SK-N-SH (cell line): ENCODE results near the gene ABHD6. TPM values are rescaled to one million over a fixed set of nuclear protein-coding genes. Genes with fewer than 3 reads are reported as not detected.

Source experiments
- CTCF ChIA-PET: fragments of 300-600, 350-600 bp; formaldehyde crosslinking; extraction: SDS; loops from one replicate; lab custom pipeline; 2021; lab: Yijun Ruan, JAX
- POLR2A ChIA-PET: fragments of 350-600 bp; sonication (Branson Sonifier 250); formaldehyde crosslinking; extraction: SDS; loops from one replicate; lab custom pipeline; 2020; ENCODE audit warnings: antibody characterized with exemption, inconsistent platforms; lab: Yijun Ruan, JAX
- DNase-seq: peaks from one replicate; pipeline ENCODE4 v3.0.0; 2012
- H2AFZ ChIP-seq: fragments of 200-600 bp; sonication (generic); 2 replicates; pipeline ENCODE4 v1.8.1; 2016; ENCODE audit warnings: antibody characterized with exemption, mild to moderate bottlenecking, low read depth
- H3F3A ChIP-seq: fragments of 200-600 bp; sonication (generic); replicated peaks from 2 replicates; pipeline ENCODE3; 2016; ENCODE audit warnings: antibody characterized with exemption, mild to moderate bottlenecking; ENCODE audit not compliant: insufficient read depth
- H3K27ac ChIP-seq, 2 experiments: fragments of 200-500 bp in 1 of 2; fragments of 200-600 bp in 1 of 2; sonication (Bioruptor generic) in 1 of 2; sonication (generic), shearing (Covaris generic) in 1 of 2; 2 replicates each; pipeline versions ENCODE4 v1.5.1 to v1.6.1; 2014 to 2016; ENCODE audit warnings: low read depth in 2 of 2, inconsistent platforms in 1 of 2, low read length in 1 of 2, mild to moderate bottlenecking in 1 of 2, mixed read lengths in 1 of 2
- H3K27me3 ChIP-seq: fragments of 200-600 bp; sonication (generic), shearing (Covaris generic); 2 replicates; pipeline ENCODE4 v1.6.1; 2016; ENCODE audit warnings: mixed run types; ENCODE audit not compliant: insufficient read depth
- H3K36me3 ChIP-seq, 2 experiments: fragments of 200-500 bp in 1 of 2; fragments of 200-600 bp in 1 of 2; sonication (Bioruptor generic) in 1 of 2; sonication (generic) in 1 of 2; replicated peaks in 1 of 2; 2 replicates each; pipeline versions ENCODE3 to v1.5.1; 2014 to 2016; ENCODE audit warnings: low read length in 1 of 2, mild to moderate bottlenecking in 1 of 2; ENCODE audit not compliant: insufficient read depth in 2 of 2, control insufficient read depth in 1 of 2
- H3K4me1 ChIP-seq, 2 experiments: fragments of 200-500 bp in 1 of 2; fragments of 200-600 bp in 1 of 2; sonication (Bioruptor generic) in 1 of 2; sonication (generic), shearing (Covaris generic) in 1 of 2; 2 replicates each; pipeline versions ENCODE4 v1.5.1 to v1.6.1; 2014 to 2016; ENCODE audit warnings: low read depth in 1 of 2, low read length in 1 of 2, mixed run types in 1 of 2; ENCODE audit not compliant: insufficient read depth in 2 of 2, control insufficient read depth in 1 of 2
- H3K4me2 ChIP-seq: fragments of 200-600 bp; sonication (generic), shearing (Covaris generic); 2 replicates; pipeline ENCODE4 v1.6.1; 2017; ENCODE audit warnings: mixed run types
- H3K4me3 ChIP-seq, 2 experiments: fragments of 200-500 bp in 1 of 2; fragments of 200-600 bp in 1 of 2; sonication (Bioruptor generic) in 1 of 2; sonication (generic), shearing (Covaris generic) in 1 of 2; 2 replicates each; pipeline versions ENCODE4 v1.5.1 to v1.8.1; 2014 to 2016; ENCODE audit warnings: low read depth in 2 of 2, inconsistent platforms in 1 of 2, low read length in 1 of 2, mild to moderate bottlenecking in 1 of 2, mixed read lengths in 1 of 2, moderate library complexity in 1 of 2
- H3K79me2 ChIP-seq: fragments of 200-600 bp; sonication (generic); 2 replicates; pipeline ENCODE4 v1.8.1; 2017; ENCODE audit warnings: mild to moderate bottlenecking; ENCODE audit not compliant: insufficient read depth
- H3K9ac ChIP-seq: fragments of 200-600 bp; sonication (generic); 2 replicates; pipeline ENCODE4 v1.6.1; 2017; ENCODE audit warnings: mixed run types
- H3K9me2 ChIP-seq: fragments of 200-600 bp; sonication (generic); 2 replicates; pipeline ENCODE4 v1.6.1; 2017; ENCODE audit warnings: mixed run types
- H3K9me3 ChIP-seq: fragments of 200-600 bp; sonication (generic); 2 replicates; pipeline ENCODE4 v1.6.1; 2017; ENCODE audit warnings: mixed run types, mild to moderate bottlenecking, moderate library complexity
- H4K20me1 ChIP-seq: fragments of 200-600 bp; sonication (generic); 2 replicates; pipeline ENCODE4 v1.6.1; 2017; ENCODE audit warnings: mild to moderate bottlenecking, mixed run types; ENCODE audit not compliant: insufficient read depth
- CHD2 ChIP-seq: fragments of 150-350 bp; IDR thresholded peaks from 2 replicates; pipeline ENCODE4 v1.6.1; 2018; ENCODE audit warnings: low read length; ENCODE audit not compliant: partially characterized antibody
- ELF1 ChIP-seq: IDR thresholded peaks from 2 replicates; pipeline ENCODE4 v1.4.0; 2012
- EP300 ChIP-seq, 2 experiments: IDR thresholded peaks; 2 replicates each; pipeline versions ENCODE4 v1.4.0 to v1.6.1; 2012; ENCODE audit warnings: borderline replicate concordance in 1 of 2, low read depth in 1 of 2, low read length in 1 of 2
- FOXM1 ChIP-seq: IDR thresholded peaks from 2 replicates; pipeline ENCODE4 v1.4.0; 2012; ENCODE audit warnings: low read depth, mild to moderate bottlenecking
- GABPA ChIP-seq: IDR thresholded peaks from 2 replicates; pipeline ENCODE4 v1.4.0; 2012; ENCODE audit warnings: low read depth, mild to moderate bottlenecking
- JUND ChIP-seq: IDR thresholded peaks from 2 replicates; pipeline ENCODE4 v1.4.0; 2012
- MXI1 ChIP-seq: IDR thresholded peaks from 2 replicates; pipeline ENCODE4 v1.6.1; 2012; ENCODE audit warnings: mild to moderate bottlenecking, low read depth, low read length, improper control_type of control experiment
- NRF1 ChIP-seq: IDR thresholded peaks from 2 replicates; pipeline ENCODE4 v1.6.1; 2012; ENCODE audit warnings: low read depth, mild to moderate bottlenecking, low read length
- RAD21 ChIP-seq: IDR thresholded peaks from 2 replicates; pipeline ENCODE4 v1.6.1; 2012; ENCODE audit warnings: mild to moderate bottlenecking, low read length
- RXRA ChIP-seq: IDR thresholded peaks from 2 replicates; pipeline ENCODE4 v1.4.0; 2012; ENCODE audit warnings: low read depth, mild to moderate bottlenecking, borderline replicate concordance
- SIN3A ChIP-seq: IDR thresholded peaks from 2 replicates; pipeline ENCODE4 v1.6.1; 2012; ENCODE audit warnings: low read depth, mild to moderate bottlenecking, low read length, moderate library complexity, borderline replicate concordance
- TAF1 ChIP-seq: IDR thresholded peaks from 2 replicates; pipeline ENCODE4 v1.6.1; 2012; ENCODE audit warnings: low read depth, mild to moderate bottlenecking, low read length, moderate library complexity, borderline replicate concordance
- TCF12 ChIP-seq: IDR thresholded peaks from 2 replicates; pipeline ENCODE4 v1.4.0; 2012
- TEAD4 ChIP-seq: IDR thresholded peaks from 2 replicates; pipeline ENCODE4 v1.4.0; 2012; ENCODE audit warnings: mild to moderate bottlenecking, borderline replicate concordance; ENCODE audit not compliant: insufficient read depth
- WGBS: methylation state at CpG from one replicate; pipeline ENCODE4 v1.1.6; 2017; ENCODE audit warnings: low lambda C conversion rate; 5-methylcytosine and 5-hydroxymethylcytosine counted together
- polyA plus RNA-seq, 3 experiments: library from polyadenylated mRNA; depleted of rRNA; stranded (reverse); fragments of >200 nt; gene quantifications; 2 replicates each; pipeline ENCODE4 v1.2.3, GENCODE V29; 2012
- TF ChIP-seq, protein P1 (sequence below): fragments of 150-350 bp; IDR thresholded peaks from 2 replicates; pipeline ENCODE4 v1.6.1; 2016; ENCODE audit warnings: mild to moderate bottlenecking, low read depth, low read length
- TF ChIP-seq, protein P2 (sequence below): IDR thresholded peaks from 2 replicates; pipeline ENCODE4 v1.4.0; 2012; ENCODE audit warnings: low read depth, borderline replicate concordance
- TF ChIP-seq, protein P3 (sequence below): IDR thresholded peaks from 2 replicates; pipeline ENCODE4; 2012
- TF ChIP-seq, protein P4 (sequence below): IDR thresholded peaks from 2 replicates; pipeline ENCODE4 v1.4.0; 2012; ENCODE audit warnings: low read depth

The ABHD6 gene
- polyA plus RNA-seq, 1 of the 3 experiments (the other 2 are of a cell fraction) = 10.7 TPM

DNA sequence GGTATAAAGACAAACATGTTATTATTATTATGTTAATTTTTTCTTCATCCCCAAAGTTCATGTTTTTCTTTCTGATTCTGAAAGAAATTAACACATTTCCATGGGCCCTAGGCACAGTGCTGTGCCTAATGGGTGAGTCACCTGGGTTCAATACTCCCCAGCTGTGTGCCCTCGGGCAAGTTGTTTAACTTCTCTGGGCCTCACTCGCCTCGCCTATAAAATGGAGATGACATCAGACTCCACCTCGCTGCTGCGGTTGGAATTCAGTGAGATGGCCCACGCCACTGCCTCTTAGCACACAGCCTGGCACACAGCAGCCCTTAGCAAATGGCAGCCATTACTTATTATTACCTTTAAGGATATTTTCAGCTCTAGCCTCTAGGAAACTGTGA lies 49.4 kb upstream of the ABHD6 start:
- no peak overlapping the region for H3K9ac ChIP-seq
- no peak overlapping the region for H3K27ac ChIP-seq
- H4K20me1 ChIP-seq = no peaks in the 10 kb centered on the region
- H3K4me2 ChIP-seq = no peak overlapping the region
- no peak for DNase-seq
- no peaks in the 10 kb centered on the region for H3K79me2 ChIP-seq
- 49% methylated on average over 6 of the region's 6 CpGs for WGBS
- H3K27me3 ChIP-seq = no peaks in the 10 kb centered on the region
- TF ChIP-seq TEAD4 (no peak), MXI1 (no peak), FOXM1 (no peak), ELF1 (no peak), JUND (no peak), TAF1 (no peak), CHD2 (no peak), NRF1 (no peak), EP300 (IDR thresholded peaks at IDR 0.05; ENCODE audit: borderline replicate concordance in 1 of 2, low read depth in 1 of 2, low read length in 1 of 2) (no peak), RAD21 (no peak), TCF12 (no peak)
- TF ChIP-seq, protein P1, sequence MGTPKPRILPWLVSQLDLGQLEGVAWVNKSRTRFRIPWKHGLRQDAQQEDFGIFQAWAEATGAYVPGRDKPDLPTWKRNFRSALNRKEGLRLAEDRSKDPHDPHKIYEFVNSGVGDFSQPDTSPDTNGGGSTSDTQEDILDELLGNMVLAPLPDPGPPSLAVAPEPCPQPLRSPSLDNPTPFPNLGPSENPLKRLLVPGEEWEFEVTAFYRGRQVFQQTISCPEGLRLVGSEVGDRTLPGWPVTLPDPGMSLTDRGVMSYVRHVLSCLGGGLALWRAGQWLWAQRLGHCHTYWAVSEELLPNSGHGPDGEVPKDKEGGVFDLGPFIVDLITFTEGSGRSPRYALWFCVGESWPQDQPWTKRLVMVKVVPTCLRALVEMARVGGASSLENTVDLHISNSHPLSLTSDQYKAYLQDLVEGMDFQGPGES = no peak
- TF ChIP-seq, protein P2, sequence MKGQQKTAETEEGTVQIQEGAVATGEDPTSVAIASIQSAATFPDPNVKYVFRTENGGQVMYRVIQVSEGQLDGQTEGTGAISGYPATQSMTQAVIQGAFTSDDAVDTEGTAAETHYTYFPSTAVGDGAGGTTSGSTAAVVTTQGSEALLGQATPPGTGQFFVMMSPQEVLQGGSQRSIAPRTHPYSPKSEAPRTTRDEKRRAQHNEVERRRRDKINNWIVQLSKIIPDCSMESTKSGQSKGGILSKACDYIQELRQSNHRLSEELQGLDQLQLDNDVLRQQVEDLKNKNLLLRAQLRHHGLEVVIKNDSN = no peak
- TF ChIP-seq, protein P3, sequence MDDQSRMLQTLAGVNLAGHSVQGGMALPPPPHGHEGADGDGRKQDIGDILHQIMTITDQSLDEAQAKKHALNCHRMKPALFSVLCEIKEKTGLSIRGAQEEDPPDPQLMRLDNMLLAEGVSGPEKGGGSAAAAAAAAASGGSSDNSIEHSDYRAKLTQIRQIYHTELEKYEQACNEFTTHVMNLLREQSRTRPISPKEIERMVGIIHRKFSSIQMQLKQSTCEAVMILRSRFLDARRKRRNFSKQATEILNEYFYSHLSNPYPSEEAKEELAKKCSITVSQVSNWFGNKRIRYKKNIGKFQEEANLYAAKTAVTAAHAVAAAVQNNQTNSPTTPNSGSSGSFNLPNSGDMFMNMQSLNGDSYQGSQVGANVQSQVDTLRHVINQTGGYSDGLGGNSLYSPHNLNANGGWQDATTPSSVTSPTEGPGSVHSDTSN = no peak
- TF ChIP-seq, protein P4, sequence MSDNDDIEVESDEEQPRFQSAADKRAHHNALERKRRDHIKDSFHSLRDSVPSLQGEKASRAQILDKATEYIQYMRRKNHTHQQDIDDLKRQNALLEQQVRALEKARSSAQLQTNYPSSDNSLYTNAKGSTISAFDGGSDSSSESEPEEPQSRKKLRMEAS = no peak
- no peaks in the 10 kb centered on the region for H3K9me3 ChIP-seq
- no peaks in the 10 kb centered on the region for H3F3A ChIP-seq
- CTCF ChIA-PET = interaction anchor here (0.6 to 8.9 kb wide), 29 partner anchors 9 to 222 kb away, joined by 3 to 63 read pairs (median 6); partner anchors contain the start of genes DNASE1L3, FLNB, HTD2 and RPP14
- no peak overlapping the region for H2AFZ ChIP-seq
- POLR2A ChIA-PET = no interaction called here
- no peak overlapping the region for H3K4me3 ChIP-seq
- H3K36me3 ChIP-seq = no peaks in the 10 kb centered on the region
- no peaks in the 10 kb centered on the region for H3K9me2 ChIP-seq
- H3K4me1 ChIP-seq = no peaks in the 10 kb centered on the region

DNA sequence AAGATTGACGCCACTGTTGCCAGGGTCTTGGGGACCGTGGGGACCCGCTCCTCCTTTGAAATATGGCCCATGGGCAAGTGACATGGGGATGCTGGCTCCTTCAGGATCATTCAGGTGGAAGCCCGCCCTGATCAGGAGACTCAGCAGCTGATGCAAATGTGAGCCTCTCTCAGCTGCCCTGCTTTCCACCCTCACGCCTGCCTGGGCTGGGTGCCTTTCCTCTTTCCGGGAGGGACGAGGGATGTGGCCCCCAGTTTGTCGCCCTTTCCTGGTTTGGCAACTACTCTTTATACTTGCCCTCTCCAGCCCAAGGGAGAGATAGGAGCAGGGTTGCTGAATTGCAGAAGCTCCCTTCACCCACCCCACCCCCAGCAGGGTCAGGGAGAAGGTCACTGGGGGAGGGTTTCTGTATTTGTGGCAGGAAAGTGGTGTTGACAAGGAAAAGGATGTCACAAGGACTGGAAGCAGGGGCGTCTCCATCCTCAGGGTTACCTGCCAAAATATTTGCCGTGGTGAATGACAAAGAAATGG lies 48.6 kb upstream of the ABHD6 start:
- CTCF ChIA-PET = interaction anchor here (0.9 to 8.9 kb wide), 13 partner anchors 8 to 180 kb away, joined by 4 to 63 read pairs (median 12); partner anchors contain the start of genes FLNB, HTD2 and RPP14
- POLR2A ChIA-PET = no interaction called here

More for the DNA sequence above, 48.6 kb upstream of the ABHD6 start:
- no peak overlapping the region for H3K4me3 ChIP-seq
- no peaks in the 10 kb centered on the region for H3K9me3 ChIP-seq
- H2AFZ ChIP-seq = no peak overlapping the region
- no peak overlapping the region for H3K27ac ChIP-seq
- H3K4me1 ChIP-seq = no peaks in the 10 kb centered on the region
- H3K79me2 ChIP-seq = no peaks in the 10 kb centered on the region
- H3K36me3 ChIP-seq = no peaks in the 10 kb centered on the region
- DNase-seq = no peak
- H4K20me1 ChIP-seq = no peaks in the 10 kb centered on the region
- H3K9ac ChIP-seq = no peak overlapping the region
- WGBS = 81% methylated on average over 10 of the region's 10 CpGs
- TF ChIP-seq RXRA (no peak), GABPA (no peak), TCF12 (no peak), SIN3A (no peak)
- TF ChIP-seq, protein P4 = no peak
- no peaks in the 10 kb centered on the region for H3K9me2 ChIP-seq
- H3K4me2 ChIP-seq = no peak overlapping the region
- no peaks in the 10 kb centered on the region for H3F3A ChIP-seq
- H3K27me3 ChIP-seq = no peaks in the 10 kb centered on the region
